Thyroid gland (tissue), 4 donors: Measurements from ENCODE around the gene MSGN1. TPM values are rescaled to one million over a fixed set of nuclear protein-coding genes. Genes with fewer than 3 reads are reported as not detected.

Experiments used
- DNase-seq, 2 donors: peaks; one replicate each; pipeline ENCODE4 v3.0.0-alpha.2; 2019
- H3K27ac ChIP-seq, 3 donors: fragments of 200-600 bp; sonication (generic); 1 replicate in 2 of 3; 2 replicates in 1 of 3; pipeline ENCODE4 v1.5.1; 2016 to 2019; ENCODE audit warnings: mild to moderate bottlenecking in 1 of 3, moderate library complexity in 1 of 3
- H3K27me3 ChIP-seq: fragments of 200-600 bp; sonication (generic); one replicate; pipeline ENCODE4 v1.5.1; 2019
- H3K36me3 ChIP-seq, 2 donors: fragments of 200-600 bp; sonication (generic); one replicate each; pipeline ENCODE4 v1.5.1; 2016 to 2019
- H3K4me1 ChIP-seq, 2 donors: fragments of 200-600 bp; sonication (generic); one replicate each; pipeline ENCODE4 v1.5.1; 2017 to 2019
- H3K4me3 ChIP-seq, 3 donors: fragments of 200-600 bp; sonication (generic); replicated peaks in 1 of 3; 1 replicate in 2 of 3; 2 replicates in 1 of 3; pipeline ENCODE4 v1.5.1; 2016; ENCODE audit warnings: mild to moderate bottlenecking in 1 of 3
- H3K9me3 ChIP-seq: fragments of 200-600 bp; sonication (generic); one replicate; pipeline ENCODE4 v1.5.1; 2017
- POLR2A ChIP-seq, 2 donors: fragments of 450-650 bp; IDR thresholded peaks; one replicate each; pipeline ENCODE4 v1.6.1; 2017; ENCODE audit warnings: antibody characterized with exemption in 2 of 2, mild to moderate bottlenecking in 2 of 2, moderate library complexity in 1 of 2
- WGBS, 2 donors: methylation state at CpG; one replicate each; pipeline ENCODE4 v1.1.5; 2017; 5-methylcytosine and 5-hydroxymethylcytosine counted together
- intact Hi-C: fragments of 100-400 bp; cut with DNase I; formaldehyde crosslinking; loops from one replicate; pipeline ENCODE4 v1.15.1; 2023
- total RNA-seq, 4 donors: library from RNA; depleted of rRNA; stranded (reverse); fragments of >200 nt; gene quantifications; one replicate each; pipeline ENCODE4 v1.2.3, GENCODE V29; 2016
- TF ChIP-seq, protein P1 (sequence below), 6 experiments: fragments of 200-600 bp in 3 of 6; fragments of 450-650 bp in 3 of 6; sonication (generic) in 3 of 6; IDR thresholded peaks; one replicate each; pipeline ENCODE4 v1.5.1; 2016 to 2019; ENCODE audit warnings: antibody characterized with exemption in 6 of 6, mild to moderate bottlenecking in 2 of 6, inconsistent platforms in 1 of 6, moderate library complexity in 1 of 6

MSGN1 gene
- total RNA-seq, 4 donors from 2014 or later = not detected

DNA sequence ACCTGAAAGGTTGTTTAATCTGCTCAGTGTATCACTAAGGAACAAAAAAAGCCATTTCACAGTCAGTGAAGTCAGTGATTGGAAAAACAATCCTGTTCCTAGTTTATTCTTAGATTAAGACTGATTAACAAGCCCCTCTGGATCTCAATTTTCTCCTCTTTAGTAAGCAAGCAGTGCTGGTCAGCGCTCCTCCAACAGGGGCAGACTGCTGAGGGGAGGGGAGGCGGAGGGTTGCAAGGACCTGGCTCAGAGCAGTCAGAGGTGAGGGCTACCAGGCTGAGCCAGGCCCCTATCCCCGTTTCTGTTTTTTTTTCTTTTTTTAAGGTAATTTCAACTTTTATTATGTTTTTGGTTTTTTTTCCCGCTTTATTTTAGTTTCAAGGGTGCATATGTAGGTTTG is 37.5 kb downstream of the MSGN1 start:
- no peaks in the 10 kb centered on the region for H3K4me1 ChIP-seq
- H3K4me3 ChIP-seq = no peak overlapping the region
- no peaks in the 10 kb centered on the region for H3K36me3 ChIP-seq
- WGBS, 2 donors = 66 to 68% methylated on average over 4 of the region's 4 CpGs
- intact Hi-C loops = loop anchor here (10.0 kb wide), 2 partner anchors 301 to 531 kb away; no protein-coding TSS in a partner anchor
- no peak for DNase-seq
- H3K27me3 ChIP-seq = no peaks in the 10 kb centered on the region
- TF ChIP-seq POLR2A (IDR thresholded peaks at IDR 0.05) = no peak
- TF ChIP-seq, protein P1, sequence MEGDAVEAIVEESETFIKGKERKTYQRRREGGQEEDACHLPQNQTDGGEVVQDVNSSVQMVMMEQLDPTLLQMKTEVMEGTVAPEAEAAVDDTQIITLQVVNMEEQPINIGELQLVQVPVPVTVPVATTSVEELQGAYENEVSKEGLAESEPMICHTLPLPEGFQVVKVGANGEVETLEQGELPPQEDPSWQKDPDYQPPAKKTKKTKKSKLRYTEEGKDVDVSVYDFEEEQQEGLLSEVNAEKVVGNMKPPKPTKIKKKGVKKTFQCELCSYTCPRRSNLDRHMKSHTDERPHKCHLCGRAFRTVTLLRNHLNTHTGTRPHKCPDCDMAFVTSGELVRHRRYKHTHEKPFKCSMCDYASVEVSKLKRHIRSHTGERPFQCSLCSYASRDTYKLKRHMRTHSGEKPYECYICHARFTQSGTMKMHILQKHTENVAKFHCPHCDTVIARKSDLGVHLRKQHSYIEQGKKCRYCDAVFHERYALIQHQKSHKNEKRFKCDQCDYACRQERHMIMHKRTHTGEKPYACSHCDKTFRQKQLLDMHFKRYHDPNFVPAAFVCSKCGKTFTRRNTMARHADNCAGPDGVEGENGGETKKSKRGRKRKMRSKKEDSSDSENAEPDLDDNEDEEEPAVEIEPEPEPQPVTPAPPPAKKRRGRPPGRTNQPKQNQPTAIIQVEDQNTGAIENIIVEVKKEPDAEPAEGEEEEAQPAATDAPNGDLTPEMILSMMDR (IDR thresholded peaks at IDR 0.05) = no peak
- H3K9me3 ChIP-seq = no peaks in the 10 kb centered on the region
- H3K27ac ChIP-seq = no peak overlapping the region

DNA sequence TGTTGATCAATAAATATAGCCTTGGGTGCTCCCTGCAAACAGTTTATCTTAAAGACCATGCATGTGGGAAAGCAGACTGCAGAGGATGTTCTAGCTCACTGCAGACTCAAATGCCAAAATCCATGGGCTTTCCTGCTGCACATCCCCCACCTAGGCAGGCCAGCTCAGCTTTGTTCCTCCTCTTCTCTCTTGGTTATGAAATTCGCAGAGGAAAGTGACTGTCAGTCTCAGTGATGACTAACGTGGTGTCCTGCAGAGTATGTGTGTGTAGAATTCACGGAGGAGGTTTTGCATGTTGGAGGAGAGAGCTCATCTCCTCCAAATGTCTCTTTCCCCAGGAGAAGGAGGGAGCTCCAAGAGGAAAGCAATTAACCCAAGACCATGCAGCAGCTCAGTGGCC is 40.8 kb downstream of the MSGN1 start:
- 60 to 69% methylated on average over 3 of the region's 3 CpGs for WGBS, 2 donors
- Histone ChIP-seq H3K4me1 (no peaks in the 10 kb centered on the region), H3K27me3 (no peaks in the 10 kb centered on the region), H3K36me3 (no peaks in the 10 kb centered on the region), H3K9me3 (no peaks in the 10 kb centered on the region), H3K4me3 (no peak overlapping the region), H3K27ac (no peak overlapping the region)
- DNase-seq = no peak
- no peak for TF ChIP-seq POLR2A (IDR thresholded peaks at IDR 0.05)
- TF ChIP-seq, protein P1 (IDR thresholded peaks at IDR 0.05) = no peak
- intact Hi-C loops = loop anchor here (10.0 kb wide), 2 partner anchors 298 to 528 kb away; no protein-coding TSS in a partner anchor

DNA sequence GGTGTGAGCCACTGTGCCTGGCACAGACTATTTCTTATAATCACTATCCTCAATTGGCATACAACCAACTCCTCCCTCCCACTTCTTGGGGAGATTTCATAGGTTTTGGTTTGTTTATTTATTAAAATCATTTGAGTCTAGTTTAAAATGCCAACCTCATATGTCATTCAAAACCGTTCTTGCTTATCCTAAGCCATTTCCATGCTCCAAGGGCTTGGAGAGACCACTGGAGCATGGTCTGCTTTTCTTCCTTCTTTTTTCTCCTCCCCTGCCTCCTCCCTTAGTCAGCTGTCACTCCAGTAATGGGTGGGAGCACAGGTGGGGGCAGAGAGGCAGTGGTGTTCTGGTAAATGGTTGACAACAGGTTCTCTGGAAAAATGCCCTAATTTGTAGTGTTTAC is 41.8 kb downstream of the MSGN1 start:
- Histone ChIP-seq H3K4me1 (no peaks in the 10 kb centered on the region), H3K9me3 (no peaks in the 10 kb centered on the region), H3K27me3 (no peaks in the 10 kb centered on the region), H3K4me3 (no peak overlapping the region), H3K36me3 (no peaks in the 10 kb centered on the region), H3K27ac (no peak overlapping the region)
- no peak for DNase-seq
- intact Hi-C loops = loop anchor here (10.0 kb wide), 2 partner anchors 297 to 527 kb away; no protein-coding TSS in a partner anchor
- 43 to 47% methylated on average over 1 of the region's 1 CpG for WGBS, 2 donors
- TF ChIP-seq POLR2A (IDR thresholded peaks at IDR 0.05) = no peak
- TF ChIP-seq, protein P1 (IDR thresholded peaks at IDR 0.05) = no peak

DNA sequence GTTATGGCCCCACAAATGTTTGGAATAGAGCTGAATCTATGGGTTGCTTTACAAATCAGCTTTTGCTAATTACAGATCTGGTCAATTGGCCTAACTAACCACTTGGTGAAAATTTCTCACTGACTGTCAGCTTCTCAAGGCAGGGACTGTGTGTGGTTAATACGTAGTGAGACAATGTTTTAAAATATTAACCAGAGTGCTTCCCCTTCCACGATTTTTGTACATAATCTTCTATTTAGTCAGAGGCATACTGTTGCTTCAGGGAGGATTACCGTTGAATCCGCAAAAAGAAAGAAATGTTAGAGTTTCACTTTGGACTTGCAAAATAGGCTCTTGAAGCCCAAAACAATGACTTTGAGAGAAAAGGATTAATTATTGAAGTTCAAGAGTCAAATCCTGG is 47.3 kb downstream of the MSGN1 start:
- WGBS, 2 donors = 61 to 73% methylated on average over 4 of the region's 4 CpGs
- H3K4me3 ChIP-seq = no peak overlapping the region
- intact Hi-C loops = no loop called here
- H3K36me3 ChIP-seq = no peaks in the 10 kb centered on the region
- no peaks in the 10 kb centered on the region for H3K9me3 ChIP-seq
- DNase-seq = no peak
- H3K27ac ChIP-seq = no peak overlapping the region
- H3K27me3 ChIP-seq = no peaks in the 10 kb centered on the region
- TF ChIP-seq POLR2A (IDR thresholded peaks at IDR 0.05) = no peak
- TF ChIP-seq, protein P1 (IDR thresholded peaks at IDR 0.05) = no peak
- H3K4me1 ChIP-seq = no peaks in the 10 kb centered on the region

DNA sequence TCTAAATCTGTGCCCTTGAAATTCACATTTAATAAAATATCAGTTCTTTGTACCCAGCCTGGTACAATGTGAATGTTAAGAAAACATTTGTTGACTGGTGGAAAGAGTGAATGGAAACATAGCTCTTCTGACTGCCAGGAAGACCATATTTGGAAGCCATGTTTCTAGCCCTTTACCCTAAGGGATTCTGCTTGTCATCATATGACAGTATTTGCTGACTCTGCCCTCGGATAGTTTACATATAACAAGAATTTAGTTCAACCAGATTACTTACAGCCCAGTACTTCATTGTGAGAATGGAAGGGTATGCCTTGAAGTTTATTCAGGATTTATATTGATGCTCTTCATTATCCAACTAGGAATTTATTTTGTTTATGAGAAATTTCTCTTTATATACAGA is 48.4 kb downstream of the MSGN1 start:
- DNase-seq = no peak
- no peaks in the 10 kb centered on the region for H3K9me3 ChIP-seq
- H3K36me3 ChIP-seq = no peaks in the 10 kb centered on the region
- WGBS, 2 donors = 58 to 65% methylated on average over 1 of the region's 1 CpG
- H3K4me1 ChIP-seq = no peaks in the 10 kb centered on the region
- no peak overlapping the region for H3K27ac ChIP-seq
- no peak overlapping the region for H3K4me3 ChIP-seq
- intact Hi-C loops = no loop called here
- TF ChIP-seq, protein P1 (IDR thresholded peaks at IDR 0.05) = no peak
- no peak for TF ChIP-seq POLR2A (IDR thresholded peaks at IDR 0.05)
- H3K27me3 ChIP-seq = no peaks in the 10 kb centered on the region
